Measurements from ENCODE around the gene CATSPERZ.

CATSPERZ gene

DNA sequence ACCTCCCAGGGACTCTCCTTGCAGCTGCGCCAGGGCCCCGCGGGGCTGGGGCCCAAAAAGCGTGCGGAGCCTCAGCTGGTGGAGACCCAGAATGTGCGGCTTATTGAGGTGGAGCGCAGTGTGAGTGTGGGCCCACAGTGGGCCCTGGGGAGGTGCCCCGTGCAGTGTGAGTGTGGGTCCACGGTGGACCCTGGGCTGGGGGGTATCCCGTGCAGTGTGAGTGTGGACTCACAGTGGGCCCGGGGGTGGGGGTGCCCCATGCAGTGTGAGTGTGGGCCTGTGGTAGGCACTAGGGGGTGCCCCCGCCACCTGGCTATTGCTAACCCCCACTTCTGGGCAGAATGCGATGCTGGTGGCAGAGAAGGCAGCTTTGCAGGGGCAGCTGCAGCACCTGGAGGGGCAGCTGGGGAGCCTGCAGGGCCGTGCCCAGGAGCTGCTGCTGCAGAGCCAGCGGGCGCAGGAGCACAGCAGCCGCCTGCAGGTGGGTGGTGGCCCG, 51.0 kb downstream of the CATSPERZ start:
- no peak for FAIRE-seq
- DNase-seq (ENCODE audit: insufficient read length, low spot score): no peak
- TF ChIP-seq, protein P1, sequence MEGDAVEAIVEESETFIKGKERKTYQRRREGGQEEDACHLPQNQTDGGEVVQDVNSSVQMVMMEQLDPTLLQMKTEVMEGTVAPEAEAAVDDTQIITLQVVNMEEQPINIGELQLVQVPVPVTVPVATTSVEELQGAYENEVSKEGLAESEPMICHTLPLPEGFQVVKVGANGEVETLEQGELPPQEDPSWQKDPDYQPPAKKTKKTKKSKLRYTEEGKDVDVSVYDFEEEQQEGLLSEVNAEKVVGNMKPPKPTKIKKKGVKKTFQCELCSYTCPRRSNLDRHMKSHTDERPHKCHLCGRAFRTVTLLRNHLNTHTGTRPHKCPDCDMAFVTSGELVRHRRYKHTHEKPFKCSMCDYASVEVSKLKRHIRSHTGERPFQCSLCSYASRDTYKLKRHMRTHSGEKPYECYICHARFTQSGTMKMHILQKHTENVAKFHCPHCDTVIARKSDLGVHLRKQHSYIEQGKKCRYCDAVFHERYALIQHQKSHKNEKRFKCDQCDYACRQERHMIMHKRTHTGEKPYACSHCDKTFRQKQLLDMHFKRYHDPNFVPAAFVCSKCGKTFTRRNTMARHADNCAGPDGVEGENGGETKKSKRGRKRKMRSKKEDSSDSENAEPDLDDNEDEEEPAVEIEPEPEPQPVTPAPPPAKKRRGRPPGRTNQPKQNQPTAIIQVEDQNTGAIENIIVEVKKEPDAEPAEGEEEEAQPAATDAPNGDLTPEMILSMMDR (IDR thresholded peaks at IDR 0.05; ENCODE audit: insufficient read depth, missing control alignments): no peak

DNA sequence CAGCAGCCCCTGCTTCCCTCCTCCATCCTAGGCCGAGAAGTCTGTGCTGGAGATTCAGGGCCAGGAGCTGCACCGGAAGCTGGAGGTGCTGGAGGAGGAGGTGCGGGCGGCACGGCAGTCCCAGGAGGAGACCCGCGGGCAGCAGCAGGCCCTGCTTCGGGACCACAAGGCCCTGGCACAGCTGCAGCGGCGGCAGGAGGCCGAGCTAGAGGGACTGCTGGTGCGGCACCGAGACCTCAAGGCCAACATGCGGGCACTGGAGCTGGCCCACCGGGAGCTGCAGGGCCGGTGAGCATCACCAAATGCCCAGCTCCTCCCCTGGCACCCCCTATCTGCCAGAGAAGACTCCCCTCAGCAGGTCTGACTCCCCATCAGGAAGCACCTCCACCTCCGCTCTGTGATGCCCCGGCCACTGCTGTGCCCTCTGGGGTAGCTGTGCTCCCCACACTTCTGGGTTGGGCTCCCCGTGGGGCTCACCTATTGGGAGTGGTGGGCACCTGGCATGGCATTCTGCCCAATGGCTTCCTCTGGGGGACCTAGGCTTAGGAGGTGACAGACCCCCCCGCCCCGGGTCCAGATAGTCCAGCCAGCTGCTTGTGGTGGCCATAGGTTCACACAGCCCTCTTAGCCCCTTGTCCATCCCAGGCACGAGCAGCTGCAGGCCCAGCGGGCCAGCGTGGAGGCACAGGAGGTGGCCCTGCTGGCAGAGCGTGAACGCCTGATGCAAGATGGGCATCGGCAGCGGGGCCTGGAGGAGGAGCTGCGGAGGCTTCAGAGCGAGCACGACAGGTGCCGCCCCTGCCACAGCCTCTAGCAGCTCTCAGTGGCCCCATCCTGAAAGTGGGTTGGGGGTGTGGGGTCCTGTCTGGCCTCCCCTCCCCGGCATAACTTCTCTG, 52.2 kb downstream of the CATSPERZ start:
- TF ChIP-seq, protein P1 (IDR thresholded peaks at IDR 0.05; ENCODE audit: insufficient read depth, missing control alignments): no peak
- DNase-seq (ENCODE audit: insufficient read length, low spot score) (no peak), FAIRE-seq (no peak)

DNA sequence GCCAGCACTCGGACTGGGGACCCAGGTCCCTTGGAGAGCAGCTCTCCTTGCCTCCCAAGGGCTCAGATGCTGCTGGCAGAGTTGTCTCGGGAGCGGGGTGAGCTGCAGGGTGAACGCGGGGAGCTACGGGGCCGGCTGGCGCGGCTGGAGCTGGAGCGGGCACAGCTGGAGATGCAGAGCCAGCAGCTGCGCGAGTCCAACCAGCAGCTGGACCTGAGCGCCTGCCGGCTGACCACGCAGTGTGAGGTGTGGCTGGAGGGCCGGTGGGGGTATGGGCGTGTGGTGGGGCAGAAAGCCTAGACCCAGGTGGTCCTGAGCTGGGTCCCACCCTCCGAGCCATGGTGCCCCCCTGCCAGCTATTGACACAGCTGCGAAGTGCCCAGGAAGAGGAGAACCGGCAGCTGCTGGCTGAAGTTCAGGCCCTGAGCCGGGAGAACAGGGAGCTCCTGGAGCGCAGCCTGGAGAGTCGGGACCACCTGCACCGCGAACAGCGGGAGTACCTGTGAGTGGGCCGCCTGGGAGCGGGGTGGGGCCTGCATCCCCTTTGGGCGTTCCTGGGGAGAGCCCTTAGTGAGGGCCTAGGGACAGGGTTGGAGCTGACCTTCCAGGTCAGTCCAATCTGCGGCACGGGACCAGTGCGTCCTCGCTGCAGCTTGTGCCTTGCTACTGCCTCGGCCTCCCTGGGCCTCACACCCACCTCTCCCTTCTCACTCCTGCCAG, 53.0 kb downstream of the CATSPERZ start:
- TF ChIP-seq, protein P1 (IDR thresholded peaks at IDR 0.05; ENCODE audit: insufficient read depth, missing control alignments): no peak
- FAIRE-seq: no peak
- DNase-seq (ENCODE audit: insufficient read length, low spot score): no peak

DNA sequence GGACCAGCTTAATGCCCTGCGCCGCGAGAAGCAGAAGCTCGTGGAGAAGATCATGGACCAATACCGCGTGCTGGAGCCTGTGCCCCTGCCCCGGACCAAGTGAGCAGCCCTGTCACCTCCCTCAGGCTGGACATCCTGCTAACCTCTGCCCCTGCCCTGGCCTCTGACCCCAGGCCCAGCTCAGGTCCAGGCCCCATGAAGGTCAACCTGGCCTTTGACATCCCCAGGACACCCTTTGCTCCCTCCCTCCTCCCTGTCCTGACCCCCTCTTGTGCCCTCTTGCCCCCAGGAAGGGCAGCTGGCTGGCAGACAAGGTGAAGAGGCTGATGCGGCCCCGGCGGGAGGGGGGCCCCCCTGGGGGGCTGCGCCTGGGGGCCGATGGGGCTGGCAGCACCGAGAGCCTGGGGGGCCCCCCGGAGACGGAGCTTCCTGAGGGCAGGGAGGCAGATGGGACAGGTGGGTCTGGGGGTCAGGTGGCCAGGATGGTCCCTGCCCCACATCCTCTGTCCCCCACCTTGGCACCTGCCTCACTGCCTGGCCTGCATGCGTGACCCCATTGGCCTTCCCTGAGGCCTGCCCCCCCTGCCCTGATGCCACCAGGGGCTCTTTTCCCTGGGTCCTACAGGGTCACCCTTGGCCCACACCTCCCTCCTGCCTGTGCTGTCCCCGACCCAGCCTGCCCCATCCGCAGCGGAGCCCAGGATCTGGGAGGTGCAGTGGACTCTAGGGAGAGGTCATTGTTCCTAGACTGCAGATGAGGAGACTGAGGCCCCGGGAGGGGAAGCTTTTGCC, 53.8 kb downstream of the CATSPERZ start:
- DNase-seq (ENCODE audit: insufficient read length, low spot score): no peak
- TF ChIP-seq, protein P1 (IDR thresholded peaks at IDR 0.05; ENCODE audit: insufficient read depth, missing control alignments): no peak
- no peak for FAIRE-seq

All from D721Med (cell line).